CD4-positive, alpha-beta T cell treated with Interleukin-10 for 1 hour (primary cell): Measurements from ENCODE around the gene ATP6V0E2.
"Not testable (repeated sequence)": the region's sequence is repeated elsewhere in the genome, so short reads cannot be mapped to it uniquely, and the experiment has no call there.

Experiments used
- DNase-seq: peaks from one replicate; pipeline ENCODE4 v3.0.0-alpha.2; 2020

ATP6V0E2 gene

DNA sequence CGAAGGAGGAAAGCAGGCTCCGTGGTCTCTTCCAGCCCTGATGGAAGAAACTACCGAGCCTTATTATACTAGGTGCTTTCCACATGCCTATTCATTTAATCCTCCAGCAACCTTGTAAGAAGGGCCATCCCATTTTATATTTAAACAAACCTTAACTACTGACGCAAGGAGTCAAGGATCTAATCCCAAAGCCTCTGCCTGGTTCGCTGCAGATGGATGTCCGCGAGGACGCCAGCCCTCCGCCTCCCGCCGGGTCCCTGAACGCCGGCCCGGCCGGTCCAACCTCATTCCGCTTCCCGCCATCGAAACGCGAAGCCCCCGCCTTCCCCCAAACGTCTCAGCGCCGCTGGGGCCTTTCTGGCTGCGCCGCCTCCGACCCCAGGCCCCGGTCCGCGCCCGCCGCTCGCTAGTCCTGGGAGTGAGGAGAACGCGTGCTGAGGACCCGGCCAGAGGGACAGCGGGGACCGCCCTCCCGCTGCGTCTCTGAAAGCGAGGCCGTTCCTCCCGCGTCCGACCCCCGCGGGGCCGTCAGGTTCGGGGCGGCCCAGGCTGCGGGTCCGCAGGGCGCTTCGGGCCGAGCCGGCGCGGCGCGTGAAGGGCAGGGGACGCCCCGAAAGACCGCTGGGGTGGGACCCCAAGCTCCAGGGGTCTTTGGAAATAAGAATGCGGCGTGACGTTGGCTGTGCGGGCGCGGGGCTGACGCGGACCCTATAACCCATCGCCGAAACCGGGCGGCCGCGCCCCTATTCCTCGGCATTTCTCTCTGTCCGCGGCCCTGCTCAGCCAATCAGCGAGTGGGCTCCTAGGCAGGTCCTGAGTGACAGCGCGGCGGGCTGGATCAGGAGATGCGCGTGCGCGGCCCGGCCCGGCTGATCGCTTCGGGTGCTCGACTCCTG is at the start of gene ATP6V0E2:
ATP6V0E2 (plus strand) TSS at position 896 of the 896 bp plus-strand sequence. CDS start 97 bp downstream, outside the sequence.
- peak; percentile 94 for DNase-seq

DNA sequence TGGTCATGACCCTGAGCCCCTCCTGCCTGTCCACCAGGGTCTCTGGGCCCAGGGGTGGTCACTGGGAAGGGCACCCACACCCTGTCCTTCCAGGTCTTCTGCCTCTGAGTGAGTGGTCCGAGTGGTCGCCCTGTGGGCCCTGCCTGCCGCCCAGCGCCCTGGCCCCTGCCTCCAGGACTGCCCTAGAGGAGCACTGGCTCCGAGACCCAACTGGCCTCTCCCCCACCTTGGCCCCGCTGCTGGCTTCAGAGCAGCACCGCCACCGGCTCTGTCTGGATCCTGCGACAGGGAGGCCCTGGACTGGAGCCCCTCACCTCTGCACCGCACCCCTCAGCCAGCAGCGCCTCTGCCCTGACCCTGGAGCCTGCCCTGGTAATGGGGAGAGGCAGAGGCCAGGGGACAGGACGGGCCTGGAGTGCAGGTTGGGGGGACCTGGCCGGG is 49.4 kb upstream of the ATP6V0E2 start:
- no peak for DNase-seq

DNA sequence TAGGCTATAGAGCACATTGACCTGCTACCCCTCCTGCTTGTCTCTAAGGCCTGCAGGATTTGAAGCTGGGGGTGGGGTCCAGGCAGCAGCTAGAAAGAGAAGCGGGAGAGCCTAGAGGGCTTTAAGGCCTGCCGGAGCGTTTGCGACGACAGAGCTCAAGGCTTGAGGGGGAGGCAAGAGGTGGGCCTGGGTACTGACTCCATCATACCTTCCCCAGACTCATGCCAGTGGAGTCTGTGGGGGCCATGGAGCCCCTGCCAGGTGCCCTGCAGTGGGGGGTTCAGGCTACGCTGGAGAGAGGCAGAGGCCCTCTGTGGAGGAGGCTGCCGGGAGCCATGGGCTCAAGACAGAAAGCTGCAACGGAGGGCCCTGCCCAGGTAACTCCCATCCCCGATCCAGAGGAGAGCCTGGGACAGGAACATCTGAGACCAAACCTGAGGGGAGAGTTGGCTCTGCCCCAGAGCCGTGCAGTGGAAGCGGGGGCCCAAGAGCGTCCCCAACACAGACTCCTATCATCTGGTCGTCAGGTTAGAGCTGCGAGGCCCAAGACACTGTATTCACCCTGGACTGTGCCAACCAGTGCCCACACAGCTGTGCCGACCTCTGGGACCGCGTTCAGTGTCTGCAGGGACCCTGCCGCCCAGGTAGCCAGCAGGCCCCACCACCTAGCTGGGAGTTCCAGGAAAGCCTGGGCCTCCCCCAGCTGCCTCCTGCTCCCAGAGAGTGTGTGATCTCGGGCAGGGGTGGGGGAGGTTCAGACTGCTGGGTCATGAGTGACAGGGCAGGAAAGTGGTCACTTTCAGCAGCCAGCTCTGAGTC is 48.8 kb upstream of the ATP6V0E2 start:
- no peak for DNase-seq

DNA sequence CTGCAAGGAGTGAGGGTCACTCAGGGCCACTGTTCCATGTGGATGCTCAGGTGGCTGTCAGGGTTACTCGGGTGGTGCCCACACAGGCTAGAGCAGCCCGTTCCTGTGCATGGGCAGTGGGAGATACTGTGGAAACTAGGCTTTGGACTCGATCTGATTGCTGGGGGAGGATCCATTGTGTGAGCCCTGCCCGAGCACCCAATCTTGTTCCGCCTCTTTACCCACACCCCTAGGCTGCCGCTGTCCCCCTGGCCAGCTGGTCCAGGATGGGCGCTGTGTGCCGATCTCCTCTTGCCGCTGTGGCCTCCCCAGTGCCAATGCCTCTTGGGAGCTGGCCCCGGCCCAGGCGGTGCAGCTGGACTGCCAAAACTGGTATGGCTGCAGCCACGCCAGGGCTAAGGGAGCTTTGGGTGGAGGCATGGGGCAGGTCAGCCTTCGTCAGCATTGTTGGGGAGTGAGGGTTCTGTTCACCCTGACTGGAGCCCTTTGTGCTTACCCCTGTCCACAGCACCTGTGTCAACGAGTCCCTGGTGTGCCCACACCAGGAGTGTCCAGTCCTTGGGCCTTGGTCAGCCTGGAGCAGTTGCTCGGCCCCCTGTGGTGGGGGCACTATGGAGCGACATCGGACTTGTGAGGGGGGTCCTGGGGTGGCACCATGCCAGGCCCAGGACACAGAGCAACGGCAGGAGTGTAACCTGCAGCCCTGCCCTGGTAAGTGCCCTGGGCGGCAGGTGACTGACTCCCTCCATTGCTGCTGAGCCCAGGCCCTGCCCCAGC is 48.0 kb upstream of the ATP6V0E2 start:
- no peak for DNase-seq

DNA sequence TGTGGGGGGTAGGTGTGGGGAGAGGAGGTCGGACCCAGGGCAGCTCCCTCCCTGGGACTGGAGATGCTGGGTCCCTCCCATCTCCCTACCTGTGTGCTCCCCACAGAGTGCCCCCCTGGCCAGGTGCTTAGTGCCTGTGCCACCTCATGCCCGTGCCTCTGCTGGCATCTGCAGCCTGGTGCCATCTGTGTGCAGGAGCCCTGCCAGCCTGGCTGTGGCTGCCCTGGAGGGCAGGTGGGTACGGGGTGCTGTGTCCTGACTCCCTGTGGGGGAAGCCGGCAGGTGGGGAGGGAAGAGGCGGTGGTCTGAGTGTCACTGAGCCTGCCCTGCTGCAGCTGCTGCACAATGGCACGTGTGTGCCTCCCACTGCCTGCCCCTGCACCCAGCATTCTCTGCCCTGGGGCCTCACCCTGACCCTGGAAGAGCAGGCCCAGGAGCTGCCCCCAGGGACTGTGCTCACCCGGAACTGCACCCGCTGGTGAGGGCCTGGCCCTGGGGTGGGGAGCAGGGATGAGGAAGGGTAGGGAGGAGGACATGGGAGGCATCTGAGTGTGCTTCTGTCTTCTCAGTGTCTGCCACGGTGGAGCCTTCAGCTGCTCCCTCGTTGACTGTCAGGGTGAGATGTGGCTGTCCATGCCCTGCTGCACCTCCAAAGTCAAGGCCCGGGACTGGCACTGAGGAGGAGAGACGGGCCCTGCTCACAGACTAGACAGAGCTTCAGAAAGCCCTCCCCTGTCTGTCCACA is 47.3 kb upstream of the ATP6V0E2 start:
- no peak for DNase-seq

DNA sequence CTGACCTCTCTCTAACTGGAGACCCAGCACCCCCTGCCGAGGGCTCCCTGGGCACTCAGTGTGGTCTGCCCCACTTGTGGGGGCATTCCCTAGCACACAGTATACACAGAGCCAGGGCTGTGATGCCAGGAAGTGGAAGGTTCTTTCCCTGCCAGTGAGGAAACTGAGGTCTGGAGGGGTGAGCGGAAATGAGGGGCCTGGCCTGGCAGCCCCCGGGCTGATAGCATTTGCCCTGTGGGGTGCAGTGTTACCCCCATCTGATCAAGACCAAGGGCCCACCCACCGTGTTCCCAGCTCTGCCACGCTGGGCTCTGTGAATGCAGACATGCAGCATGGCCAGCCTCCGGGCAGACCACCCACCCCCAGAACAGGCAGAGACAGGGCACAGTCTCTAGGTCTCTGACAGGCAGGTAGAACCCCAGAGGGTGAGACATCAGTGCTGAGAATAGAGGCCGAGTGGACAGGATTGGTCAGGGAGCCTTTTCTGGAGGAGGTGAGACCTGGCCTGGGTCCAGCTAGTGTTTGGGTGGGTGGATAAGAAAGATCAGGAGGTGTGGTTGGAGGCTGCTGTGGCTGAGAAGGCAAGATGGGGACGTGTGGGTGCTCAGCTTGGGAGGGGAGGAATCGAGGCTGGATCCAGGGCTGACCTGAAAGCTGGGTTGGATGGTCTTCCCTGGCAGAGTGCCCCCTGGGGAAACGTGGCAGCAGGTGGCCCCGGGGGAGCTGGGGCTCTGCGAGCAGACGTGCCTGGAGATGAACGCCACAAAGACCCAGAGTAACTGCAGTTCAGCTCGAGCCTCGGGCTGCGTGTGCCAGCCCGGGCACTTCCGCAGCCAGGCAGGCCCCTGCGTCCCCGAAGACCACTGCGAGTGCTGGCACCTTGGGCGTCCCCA is 46.4 kb upstream of the ATP6V0E2 start:
- no peak for DNase-seq

DNA sequence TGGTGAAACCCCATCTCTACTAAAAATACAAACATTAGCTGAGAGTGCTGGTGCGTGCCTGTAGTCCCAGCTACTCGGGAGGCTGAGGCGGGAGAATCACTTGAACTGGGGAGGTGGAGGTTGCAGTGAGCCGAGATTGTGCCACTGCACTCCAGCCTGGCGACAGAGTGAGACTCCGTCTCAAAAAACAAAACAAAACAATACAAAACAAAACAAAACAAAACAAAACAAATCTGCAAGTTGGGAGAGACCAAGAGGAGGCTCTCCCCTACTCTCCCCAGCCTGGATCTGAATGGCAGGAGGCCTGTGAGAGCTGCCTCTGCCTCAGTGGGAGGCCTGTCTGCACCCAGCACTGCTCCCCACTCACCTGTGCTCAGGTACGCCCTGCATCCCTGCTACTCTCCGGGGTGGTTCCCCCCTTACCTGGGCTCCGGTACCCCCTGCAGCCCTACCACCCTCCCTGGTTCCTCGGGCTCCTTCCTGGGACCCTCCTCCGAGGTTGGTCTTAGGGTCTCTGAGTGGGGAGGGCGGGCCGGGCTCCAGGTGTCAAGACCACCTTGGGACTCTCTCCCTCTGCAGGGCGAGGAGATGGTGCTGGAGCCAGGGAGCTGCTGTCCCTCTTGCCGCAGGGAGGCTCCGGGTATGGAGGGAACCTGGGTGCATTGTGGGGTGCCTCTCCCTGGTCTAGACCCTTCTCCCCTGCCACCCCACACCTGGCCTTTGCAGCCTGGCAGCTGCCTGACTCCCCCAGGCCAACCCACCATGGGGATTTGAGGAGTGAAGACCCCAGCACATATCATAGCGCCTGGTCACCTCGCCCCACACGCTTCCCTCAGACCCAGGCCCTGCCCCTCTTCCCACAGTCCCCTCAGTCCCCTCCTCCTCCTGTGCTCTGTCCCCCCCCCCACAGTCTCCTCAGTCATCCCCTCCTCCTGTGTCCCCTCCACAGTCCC is 45.1 kb upstream of the ATP6V0E2 start:
- DNase-seq, result no peak

DNA sequence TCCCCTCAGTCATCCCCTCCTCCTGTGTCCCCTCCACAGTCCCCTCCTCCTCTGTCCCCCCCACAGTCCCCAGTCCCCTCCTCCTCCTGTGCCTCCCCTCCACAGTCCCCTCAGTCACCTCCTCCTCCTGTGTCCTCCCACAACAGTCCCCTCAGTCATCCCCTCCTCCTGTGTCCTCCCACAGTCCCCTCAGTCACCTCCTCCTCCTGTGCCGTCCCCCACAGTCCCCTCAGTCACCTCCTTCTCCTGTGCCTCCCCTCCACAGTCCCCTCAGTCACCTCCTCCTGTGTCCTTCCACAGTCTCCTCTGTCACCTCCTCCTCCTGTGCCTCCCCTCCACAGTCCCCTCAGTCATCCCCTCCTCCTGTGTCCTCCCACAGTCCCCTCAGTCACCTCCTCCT is 43.2 kb upstream of the ATP6V0E2 start:
- DNase-seq, result not testable (repeated sequence)

DNA sequence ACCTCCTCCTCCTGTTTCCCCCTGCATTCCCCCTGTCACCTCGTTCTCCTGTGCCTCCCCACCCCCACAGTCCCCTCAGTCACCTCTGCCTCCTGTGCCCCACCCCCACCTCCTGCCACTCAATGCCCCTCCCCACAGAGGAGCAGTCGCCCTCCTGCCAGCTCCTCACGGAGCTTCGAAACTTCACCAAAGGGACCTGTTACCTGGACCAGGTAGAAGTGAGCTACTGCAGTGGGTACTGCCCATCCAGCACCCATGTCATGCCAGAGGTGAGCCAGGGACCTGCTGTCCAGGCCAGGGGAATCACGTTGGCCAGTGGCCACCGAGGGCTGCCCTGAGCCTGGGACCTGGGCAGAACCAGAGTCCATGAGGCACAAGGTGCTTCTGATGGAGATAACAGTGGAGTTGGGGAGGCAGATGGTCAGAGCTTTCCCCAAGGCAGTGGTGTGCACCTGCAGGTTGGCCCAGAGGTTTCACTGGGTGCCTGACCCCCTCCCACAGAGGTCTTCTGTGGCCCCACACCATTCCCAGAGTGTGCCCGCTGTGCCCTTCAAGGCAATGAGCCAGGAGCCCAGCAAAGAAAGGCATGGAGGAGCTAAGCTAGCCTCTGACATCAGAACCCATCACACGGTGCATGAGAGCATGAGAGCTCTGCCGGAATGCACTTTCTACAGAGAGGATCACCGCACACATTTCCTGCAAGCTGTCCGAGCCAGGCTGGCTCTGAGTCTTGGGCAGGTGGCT is 42.6 kb upstream of the ATP6V0E2 start:
- DNase-seq, result no peak

DNA sequence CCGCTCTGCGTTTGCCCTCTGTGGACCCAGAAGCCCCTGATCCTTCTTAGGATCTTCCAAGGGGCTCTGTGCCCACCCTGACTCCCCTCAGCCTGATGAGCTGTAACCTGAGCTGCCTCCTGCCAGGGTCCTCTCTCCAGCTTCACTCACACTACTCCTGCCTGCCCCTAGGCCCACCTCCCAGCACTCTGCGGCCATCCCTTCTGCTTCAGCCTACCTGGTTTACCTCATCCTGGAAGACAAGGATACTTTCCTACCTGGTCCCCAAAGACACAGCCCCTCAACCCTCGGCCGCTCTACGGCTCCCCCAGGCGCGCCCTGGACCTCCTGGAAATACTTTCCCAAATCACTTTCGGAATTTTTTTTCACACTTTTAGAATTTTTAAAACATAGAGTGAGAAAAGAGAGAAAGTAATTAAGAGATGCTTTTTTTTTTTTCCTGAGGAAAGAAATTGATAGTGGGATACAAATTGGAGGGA is 42.0 kb upstream of the ATP6V0E2 start:
- DNase-seq, result no peak

DNA sequence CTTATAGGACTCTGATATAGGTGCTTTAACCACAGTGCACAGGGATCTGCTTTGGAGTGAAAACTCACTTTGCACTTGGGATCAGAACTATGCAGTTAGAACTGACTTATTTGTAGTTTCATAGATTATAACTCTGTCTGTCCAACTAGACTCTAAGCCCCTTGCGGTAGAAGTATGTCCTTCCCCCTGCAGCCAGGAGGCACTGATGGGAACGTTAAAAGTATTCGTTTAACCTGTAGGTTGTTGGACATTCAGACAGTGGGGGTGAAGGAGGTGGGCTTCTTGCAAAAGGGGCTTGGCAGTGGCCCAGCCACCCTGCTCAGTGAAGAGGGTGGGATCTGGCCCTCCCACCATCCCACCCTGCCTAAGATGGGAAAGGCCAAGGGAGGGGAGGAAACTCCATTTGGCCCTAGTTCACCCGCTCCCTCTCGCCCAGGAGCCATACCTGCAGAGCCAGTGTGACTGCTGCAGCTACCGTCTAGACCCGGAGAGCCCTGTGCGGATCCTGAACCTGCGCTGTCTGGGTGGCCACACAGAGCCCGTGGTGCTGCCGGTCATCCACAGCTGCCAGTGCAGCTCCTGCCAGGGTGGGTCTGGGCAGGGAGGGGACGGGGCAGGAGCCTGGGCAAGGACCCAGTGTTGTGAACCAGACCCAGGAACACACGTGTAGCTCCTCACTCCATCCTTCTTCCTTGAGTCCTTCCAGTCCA is 41.3 kb upstream of the ATP6V0E2 start:
- no peak for DNase-seq

DNA sequence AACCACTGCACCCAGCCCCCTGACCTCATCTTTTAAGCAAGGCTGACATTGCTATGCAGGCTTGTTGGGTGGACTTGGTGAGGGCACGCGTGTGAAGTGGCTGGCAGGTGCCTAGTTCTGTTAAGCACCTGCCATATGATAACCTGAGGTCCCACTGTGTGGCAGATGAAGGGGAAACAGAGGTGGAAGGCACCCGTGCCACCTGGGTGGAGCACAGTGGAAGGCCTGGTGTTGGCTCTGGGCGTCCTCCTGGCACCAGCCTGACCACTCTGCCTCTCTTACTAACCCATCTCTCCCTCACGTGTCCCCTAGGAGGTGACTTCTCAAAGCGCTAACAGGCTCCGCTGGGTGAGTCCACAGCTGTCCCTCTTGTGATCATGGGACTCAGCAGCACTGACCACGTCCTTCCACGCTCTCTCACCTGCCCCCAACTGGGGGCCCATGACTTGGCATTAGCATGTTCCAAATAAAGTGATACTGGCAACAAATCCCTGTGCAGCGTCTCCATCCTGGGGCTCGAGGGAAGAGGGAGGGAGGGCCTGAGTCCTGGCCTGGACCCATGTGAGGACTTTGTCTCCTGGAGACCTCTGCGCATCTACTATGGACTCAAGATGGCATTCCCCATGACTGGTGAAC is 40.2 kb upstream of the ATP6V0E2 start:
- DNase-seq, result no peak

DNA sequence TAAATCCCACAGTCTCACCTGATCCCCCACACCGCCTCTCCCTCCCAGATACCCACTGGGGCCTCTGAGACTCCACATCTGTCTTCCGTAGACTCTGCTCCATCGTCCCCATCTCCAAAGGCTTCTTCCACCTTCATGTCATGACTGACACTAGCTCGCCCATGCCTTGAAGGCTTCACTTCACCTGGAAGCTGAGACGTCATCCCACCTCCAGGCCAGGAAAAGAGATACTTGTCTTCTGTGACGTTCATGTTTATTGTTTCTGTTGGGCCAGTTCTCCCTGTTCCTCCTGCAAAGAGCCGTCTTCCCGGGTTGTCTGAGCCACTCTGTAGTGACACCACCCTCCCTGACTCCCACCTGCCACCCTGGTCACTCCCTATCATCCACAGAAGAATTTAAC is 39.2 kb upstream of the ATP6V0E2 start:
- DNase-seq, result no peak

DNA sequence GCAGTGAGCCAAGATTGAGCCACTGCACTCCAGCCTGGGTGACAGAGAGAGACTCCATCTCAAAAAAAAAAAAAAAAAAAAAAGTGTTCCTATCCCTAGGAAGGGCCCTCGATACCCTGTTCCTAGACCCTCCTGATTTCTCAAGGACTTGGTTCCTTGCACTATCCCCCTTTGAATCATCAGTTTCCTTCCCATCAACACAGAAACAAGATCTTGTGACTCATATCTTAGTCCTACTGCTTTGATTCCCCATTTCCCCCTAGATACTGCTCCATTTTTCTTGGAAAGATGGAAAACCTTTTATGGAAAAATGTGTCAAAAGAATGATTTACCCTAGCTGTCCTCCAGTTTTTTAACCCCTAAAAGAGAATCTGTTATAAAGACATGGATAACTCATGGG is 37.3 kb upstream of the ATP6V0E2 start:
- no peak for DNase-seq

DNA sequence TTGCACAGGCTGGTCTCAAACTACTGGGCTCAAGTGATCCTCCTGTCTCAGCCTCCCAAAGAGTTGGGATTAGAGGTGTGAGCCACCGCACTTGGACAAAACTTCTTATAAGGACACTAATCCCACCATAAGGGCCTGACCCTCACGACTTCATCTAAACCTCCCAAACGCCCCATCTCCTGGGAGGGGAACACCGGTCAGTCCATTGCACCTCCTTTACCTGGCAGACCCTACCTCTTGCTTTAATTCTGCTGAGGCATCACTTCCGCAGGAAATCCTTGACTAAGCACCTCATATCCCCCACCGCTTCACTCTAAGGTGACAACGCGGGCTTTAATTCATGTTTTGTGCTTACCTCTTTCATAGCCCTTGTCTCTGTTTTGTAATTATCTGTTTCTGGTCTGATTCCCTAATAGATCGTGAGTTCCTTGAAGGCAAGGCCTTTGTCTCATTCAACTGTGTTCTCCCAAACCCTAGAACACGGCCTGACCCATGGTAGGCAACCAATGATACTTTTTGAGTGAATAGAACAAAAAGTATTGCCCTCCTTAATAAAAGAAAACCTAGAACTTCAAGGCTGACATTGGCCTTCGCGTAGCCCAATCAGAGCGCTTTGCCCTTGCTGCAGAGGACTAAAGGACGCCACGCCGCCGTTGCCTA is 36.1 kb upstream of the ATP6V0E2 start:
- DNase-seq, result no peak

DNA sequence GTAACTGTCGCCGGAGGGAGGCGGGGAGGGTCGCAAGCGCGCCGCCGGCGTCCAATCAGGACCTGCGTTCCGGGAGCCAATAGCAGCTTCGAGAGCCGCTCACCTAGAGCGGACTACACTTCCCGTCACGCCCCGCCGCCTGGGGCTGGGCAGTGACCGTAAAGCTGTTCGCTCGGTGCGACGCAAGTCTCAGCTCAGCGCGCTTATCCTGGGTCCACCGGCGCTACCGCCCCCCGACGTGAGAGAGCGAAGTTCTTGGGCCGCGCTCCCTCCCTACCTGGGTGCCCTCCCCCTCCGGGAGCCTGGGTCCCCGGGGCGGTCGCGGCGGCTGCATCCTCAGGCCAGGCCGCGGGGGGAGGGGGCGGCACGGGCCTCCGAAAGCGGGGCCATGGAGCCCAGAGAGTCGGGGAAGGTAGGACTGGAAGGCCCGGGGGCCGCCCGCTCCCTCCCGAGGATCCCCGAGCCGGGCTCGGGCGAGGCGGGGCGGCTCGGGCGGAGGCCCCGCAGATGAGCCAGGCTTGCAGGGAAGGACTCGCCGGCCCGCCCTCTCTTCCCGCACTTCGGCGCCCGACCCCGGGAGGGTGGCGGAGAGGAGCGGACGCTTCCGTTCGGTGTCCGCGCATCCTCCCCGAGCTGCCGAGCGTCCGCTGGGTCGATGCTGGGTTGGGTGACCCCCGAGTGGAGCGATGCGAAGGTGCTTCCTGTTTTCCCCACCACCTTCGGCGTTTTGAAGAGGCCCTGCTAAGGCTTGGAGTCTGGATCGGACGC is 35.4 kb upstream of the ATP6V0E2 start, which contains the start of gene ZNF862:
ZNF862 (plus strand) TSS at position 152 of the 768 bp plus-strand sequence; CDS start at position 389, 237 bp downstream.
- DNase-seq, result peak; percentile 97
